ENCODE data around the gene OSTC. TPM values are rescaled to one million over a fixed set of nuclear protein-coding genes. Genes with fewer than 3 reads are reported as not detected.

Gene OSTC
- total and polyA plus RNA-seq, 2 of the 13 experiments (the other 11 are each of a cell fraction or from before 2014, with no cell fraction given): 208 to 380 TPM

DNA sequence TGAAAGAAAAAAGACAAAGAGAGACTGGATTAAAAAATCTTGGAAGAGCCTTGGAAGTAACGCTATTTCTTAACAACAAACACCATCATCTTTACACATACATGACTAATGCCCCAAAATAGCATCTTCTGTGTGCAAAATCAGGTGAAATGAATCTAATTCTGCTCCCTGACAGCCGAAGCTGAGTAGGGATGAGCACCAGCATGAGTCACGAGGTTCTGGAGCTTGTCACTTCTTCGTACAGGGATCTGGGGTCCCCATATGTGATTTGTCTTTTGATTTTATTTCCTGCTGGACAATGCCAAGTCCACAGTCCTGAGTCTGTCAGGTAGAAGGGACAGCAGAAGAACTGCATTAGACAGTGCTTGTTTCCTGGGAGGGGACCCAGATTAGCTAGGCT is 55.9 kb downstream of the OSTC start:
- ChIA-PET CTCF (ENCODE audit: low intra/inter-chr PET ratio, low total read pairs) (no interaction called here), POLR2A (no interaction called here)
- Histone ChIP-seq H3K79me2 (ENCODE audit: insufficient read depth, low read length) (no peaks in the 10 kb centered on the region), H3K4me2 (ENCODE audit: low read depth, low read length) (no peak overlapping the region), H3K4me3 (replicated peaks in 1 of 3; ENCODE audit: insufficient read depth in 1 of 3, low read depth in 2 of 3, low read length in 3 of 3) (no peak overlapping the region), H3K4me1 (ENCODE audit: insufficient read depth, low read length) (no peaks in the 10 kb centered on the region), H3K9me3 (ENCODE audit: low read length) (no peaks in the 10 kb centered on the region), H3K36me3 (replicated peaks in 1 of 2; ENCODE audit: control insufficient read depth in 1 of 2, insufficient read depth in 2 of 2, low read length in 2 of 2) (no peaks in the 10 kb centered on the region), H3K27me3 (ENCODE audit: control insufficient read depth in 1 of 2, insufficient read depth in 2 of 2, low read length in 2 of 2) (no peaks in the 10 kb centered on the region; a peak in 1 of 5 replicates), H3K27ac (ENCODE audit: extremely low read length, insufficient read depth, low read length) (no peak overlapping the region), H3K9ac (ENCODE audit: insufficient read depth, low read depth, low read length) (no peak overlapping the region), H4K20me1 (ENCODE audit: insufficient read depth, low read length) (no peaks in the 10 kb centered on the region), H2AFZ (ENCODE audit: low read length) (no peak overlapping the region)
- intact Hi-C loops (cut with micrococcal nuclease; ENCODE audit: unreplicated experiment): no loop called here
- in situ Hi-C loops (cut with HindIII; ENCODE audit: extremely low pct_ligation_motif_present, low pct_unique_long_range_greater_than_20kb): no loop called here
- DNase-seq (ENCODE audit: low spot score): no peak
- no TSS peak for BruUV-seq (replicated peaks)
- WGBS (ENCODE audit: low lambda C conversion rate): 32% methylated on average over 4 of the region's 4 CpGs
- no peak for TF ChIP-seq SETDB1 (CRISPR knock-in tag; IDR thresholded peaks at IDR 0.05; ENCODE audit: borderline replicate concordance)
- no peak for TF ChIP-seq KLF16 (CRISPR knock-in tag; IDR thresholded peaks at IDR 0.05)
- no peak for TF ChIP-seq STAG1 (CRISPR knock-in tag; IDR thresholded peaks at IDR 0.05)
- TF ChIP-seq FOXO1 (CRISPR knock-in tag; IDR thresholded peaks at IDR 0.05): no peak
- TF ChIP-seq ZNF570 (CRISPR knock-in tag; IDR thresholded peaks at IDR 0.05; ENCODE audit: borderline replicate concordance): no peak
- TF ChIP-seq NPAS2 (CRISPR knock-in tag; IDR thresholded peaks at IDR 0.05; ENCODE audit: borderline replicate concordance): no peak
- TF ChIP-seq, protein P1, sequence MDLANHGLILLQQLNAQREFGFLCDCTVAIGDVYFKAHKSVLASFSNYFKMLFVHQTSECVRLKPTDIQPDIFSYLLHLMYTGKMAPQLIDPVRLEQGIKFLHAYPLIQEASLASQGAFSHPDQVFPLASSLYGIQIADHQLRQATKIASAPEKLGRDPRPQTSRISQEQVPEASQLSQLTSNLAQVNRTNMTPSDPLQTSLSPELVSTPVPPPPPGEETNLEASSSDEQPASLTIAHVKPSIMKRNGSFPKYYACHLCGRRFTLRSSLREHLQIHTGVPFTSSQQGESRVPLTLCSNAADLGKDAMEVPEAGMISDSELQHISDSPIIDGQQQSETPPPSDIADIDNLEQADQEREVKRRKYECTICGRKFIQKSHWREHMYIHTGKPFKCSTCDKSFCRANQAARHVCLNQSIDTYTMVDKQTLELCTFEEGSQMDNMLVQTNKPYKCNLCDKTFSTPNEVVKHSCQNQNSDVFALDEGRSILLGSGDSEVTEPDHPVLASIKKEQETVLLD (CRISPR knock-in tag; IDR thresholded peaks at IDR 0.05; ENCODE audit: low read depth): no peak
- no peak for TF ChIP-seq ZNF749 (CRISPR knock-in tag; IDR thresholded peaks at IDR 0.05; ENCODE audit: borderline replicate concordance)
- TF ChIP-seq ZNF615 (CRISPR knock-in tag; IDR thresholded peaks at IDR 0.05; ENCODE audit: borderline replicate concordance): no peak
- no peak for TF ChIP-seq ZNF713 (CRISPR knock-in tag; IDR thresholded peaks at IDR 0.05)
- TF ChIP-seq, protein P2, sequence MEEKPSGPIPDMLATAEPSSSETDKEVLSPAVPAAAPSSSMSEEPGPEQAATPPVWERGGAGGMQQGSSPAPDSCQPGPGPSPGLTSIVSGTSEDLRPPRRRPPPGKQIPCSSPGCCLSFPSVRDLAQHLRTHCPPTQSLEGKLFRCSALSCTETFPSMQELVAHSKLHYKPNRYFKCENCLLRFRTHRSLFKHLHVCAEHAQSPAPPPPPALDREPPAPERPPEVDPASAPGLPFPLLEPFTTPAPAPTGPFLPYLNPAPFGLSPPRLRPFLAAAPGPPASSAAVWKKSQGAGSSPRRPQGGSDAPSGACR (CRISPR knock-in tag; IDR thresholded peaks at IDR 0.05): no peak
- TF ChIP-seq CBFB (CRISPR knock-in tag; IDR thresholded peaks at IDR 0.05): no peak
- TF ChIP-seq ZNF652 (CRISPR knock-in tag; IDR thresholded peaks at IDR 0.05; ENCODE audit: borderline replicate concordance, low read depth): no peak
- no peak for TF ChIP-seq SUZ12 (IDR thresholded peaks at IDR 0.05; ENCODE audit: low read depth, low read length)
- TF ChIP-seq ZNF703 (CRISPR knock-in tag; IDR thresholded peaks at IDR 0.05; ENCODE audit: borderline replicate concordance): no peak
- no peak for FAIRE-seq
- no peak for ATAC-seq

All from HepG2 (cell line).